ENCODE data around the gene RET. TPM values are rescaled to one million over a fixed set of nuclear protein-coding genes. Genes with fewer than 3 reads are reported as not detected.

The RET gene
- total RNA-seq, 3 donors from 2014 or later (not counting 1 experiment from before 2014, with no cell fraction given), result 0.16 TPM; not detected in 2

DNA sequence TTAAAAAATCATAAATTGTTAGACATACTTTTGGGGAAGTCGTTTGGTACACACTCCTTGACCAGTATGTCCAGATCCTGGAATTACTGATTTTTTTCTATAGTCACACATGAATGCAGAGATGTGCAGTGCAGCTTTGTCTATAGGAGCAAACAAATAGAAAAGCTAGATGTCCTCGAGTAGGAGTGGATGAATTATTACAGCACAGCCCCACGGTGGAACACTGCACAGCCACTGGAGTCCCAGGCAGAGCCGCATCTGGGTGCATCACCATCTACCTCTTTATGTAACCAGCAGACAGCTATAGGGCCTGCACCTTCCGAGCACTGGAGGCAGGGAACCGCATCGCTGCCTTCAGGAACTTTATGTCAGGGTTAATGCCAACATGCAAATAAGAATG lies 17.0 kb upstream of the RET start:
- H3K27me3 Mint-ChIP-seq (ENCODE audit: low read depth in 2 of 2), result peaks cover 10 to 13% of the 10 kb centered on the region in 2 donors
- H3K4me3 ChIP-seq (ENCODE audit: low read length), result no peak overlapping the region
- no peaks in the 10 kb centered on the region for H3K36me3 ChIP-seq (ENCODE audit: control insufficient read depth, insufficient read depth, low read length)
- no peaks in the 10 kb centered on the region for H3K4me1 Mint-ChIP-seq
- H3K27ac Mint-ChIP-seq, result no peak overlapping the region
- DNase-seq, result no peak
- no peak overlapping the region for H3K27ac ChIP-seq (ENCODE audit: low read length)
- H3K9me3 Mint-ChIP-seq, result no peaks in the 10 kb centered on the region
- ATAC-seq, result no peak
- WGBS (ENCODE audit: insufficient coverage), result 78% methylated on average over 7 of the region's 7 CpGs
- no peaks in the 10 kb centered on the region for H3K27me3 ChIP-seq (ENCODE audit: control insufficient read depth, insufficient read depth, low read length)
- H3K9me3 ChIP-seq (ENCODE audit: control insufficient read depth, insufficient read depth, low read length), result no peaks in the 10 kb centered on the region
- intact Hi-C loops (cut with micrococcal nuclease), result no loop called here
- no peak overlapping the region for H3K4me3 Mint-ChIP-seq
- no peaks in the 10 kb centered on the region for H3K4me1 ChIP-seq (ENCODE audit: control insufficient read depth, insufficient read depth, low read length)
- TF ChIP-seq, protein P1, sequence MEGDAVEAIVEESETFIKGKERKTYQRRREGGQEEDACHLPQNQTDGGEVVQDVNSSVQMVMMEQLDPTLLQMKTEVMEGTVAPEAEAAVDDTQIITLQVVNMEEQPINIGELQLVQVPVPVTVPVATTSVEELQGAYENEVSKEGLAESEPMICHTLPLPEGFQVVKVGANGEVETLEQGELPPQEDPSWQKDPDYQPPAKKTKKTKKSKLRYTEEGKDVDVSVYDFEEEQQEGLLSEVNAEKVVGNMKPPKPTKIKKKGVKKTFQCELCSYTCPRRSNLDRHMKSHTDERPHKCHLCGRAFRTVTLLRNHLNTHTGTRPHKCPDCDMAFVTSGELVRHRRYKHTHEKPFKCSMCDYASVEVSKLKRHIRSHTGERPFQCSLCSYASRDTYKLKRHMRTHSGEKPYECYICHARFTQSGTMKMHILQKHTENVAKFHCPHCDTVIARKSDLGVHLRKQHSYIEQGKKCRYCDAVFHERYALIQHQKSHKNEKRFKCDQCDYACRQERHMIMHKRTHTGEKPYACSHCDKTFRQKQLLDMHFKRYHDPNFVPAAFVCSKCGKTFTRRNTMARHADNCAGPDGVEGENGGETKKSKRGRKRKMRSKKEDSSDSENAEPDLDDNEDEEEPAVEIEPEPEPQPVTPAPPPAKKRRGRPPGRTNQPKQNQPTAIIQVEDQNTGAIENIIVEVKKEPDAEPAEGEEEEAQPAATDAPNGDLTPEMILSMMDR (IDR thresholded peaks at IDR 0.05), result no peak
- no peaks in the 10 kb centered on the region for H3K36me3 Mint-ChIP-seq

DNA sequence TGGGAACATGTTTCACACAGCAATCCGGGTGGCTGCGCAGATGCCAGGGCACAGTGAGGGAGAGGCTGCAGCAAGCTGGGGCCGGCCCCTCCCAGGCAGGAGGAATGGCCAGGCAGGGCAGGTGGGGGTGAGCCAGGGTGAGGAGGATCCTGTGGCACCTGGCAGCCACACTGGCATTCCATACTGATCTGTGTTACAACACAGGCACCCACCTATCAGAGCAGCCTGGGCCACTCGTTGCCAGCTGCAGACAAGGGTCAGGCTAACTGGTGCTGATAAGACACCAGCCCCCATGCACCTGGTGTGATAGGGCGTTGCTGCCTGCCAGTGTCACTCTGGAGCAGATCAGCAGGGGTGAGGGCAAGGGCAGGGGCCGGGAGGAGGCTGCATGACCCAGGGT lies 16.6 kb upstream of the RET start:
- DNase-seq (no peak), ATAC-seq (no peak)
- H3K9me3 ChIP-seq (ENCODE audit: control insufficient read depth, insufficient read depth, low read length), result no peaks in the 10 kb centered on the region
- H3K36me3 Mint-ChIP-seq, result no peaks in the 10 kb centered on the region
- H3K27ac ChIP-seq (ENCODE audit: low read length), result no peak overlapping the region
- TF ChIP-seq, protein P1 (IDR thresholded peaks at IDR 0.05), result no peak
- no peaks in the 10 kb centered on the region for H3K27me3 ChIP-seq (ENCODE audit: control insufficient read depth, insufficient read depth, low read length)
- 80% methylated on average over 6 of the region's 6 CpGs for WGBS (ENCODE audit: insufficient coverage)
- no peaks in the 10 kb centered on the region for H3K36me3 ChIP-seq (ENCODE audit: control insufficient read depth, insufficient read depth, low read length)
- H3K4me3 Mint-ChIP-seq, result no peak overlapping the region
- intact Hi-C loops (cut with micrococcal nuclease), result no loop called here
- no peaks in the 10 kb centered on the region for H3K4me1 ChIP-seq (ENCODE audit: control insufficient read depth, insufficient read depth, low read length)
- H3K27me3 Mint-ChIP-seq (ENCODE audit: low read depth in 2 of 2), result peaks cover 10 to 13% of the 10 kb centered on the region in 2 donors
- no peak overlapping the region for H3K27ac Mint-ChIP-seq
- H3K4me1 Mint-ChIP-seq, result no peaks in the 10 kb centered on the region
- H3K4me3 ChIP-seq (ENCODE audit: low read length), result no peak overlapping the region
- H3K9me3 Mint-ChIP-seq, result no peaks in the 10 kb centered on the region

DNA sequence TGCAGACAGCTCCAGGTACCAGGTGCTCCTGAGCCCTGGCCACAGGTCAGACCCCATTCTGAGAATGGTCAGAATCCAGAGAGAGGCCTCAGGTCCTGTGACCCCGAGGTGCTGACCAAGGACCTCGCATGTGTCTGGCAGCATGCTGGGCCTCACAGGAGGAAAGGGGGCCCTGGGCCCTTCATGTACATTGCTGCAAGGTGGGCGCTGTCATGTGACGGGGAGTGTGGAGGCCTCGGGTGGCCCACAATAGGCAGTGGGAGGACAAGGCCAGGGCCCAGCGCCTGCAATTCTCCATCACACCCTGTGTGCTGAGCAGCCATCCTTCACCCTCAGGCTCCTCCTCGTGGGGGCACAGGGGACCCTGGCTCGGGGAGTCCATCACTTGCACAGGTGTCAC lies 15.5 kb upstream of the RET start:
- no peaks in the 10 kb centered on the region for H3K4me1 ChIP-seq (ENCODE audit: control insufficient read depth, insufficient read depth, low read length)
- H3K9me3 Mint-ChIP-seq, result no peaks in the 10 kb centered on the region
- no peak overlapping the region for H3K4me3 Mint-ChIP-seq
- no peaks in the 10 kb centered on the region for H3K36me3 ChIP-seq (ENCODE audit: control insufficient read depth, insufficient read depth, low read length)
- peaks cover 10 to 13% of the 10 kb centered on the region in 2 donors for H3K27me3 Mint-ChIP-seq (ENCODE audit: low read depth in 2 of 2)
- no peaks in the 10 kb centered on the region for H3K27me3 ChIP-seq (ENCODE audit: control insufficient read depth, insufficient read depth, low read length)
- WGBS (ENCODE audit: insufficient coverage), result 86% methylated on average over 8 of the region's 8 CpGs
- no peak overlapping the region for H3K27ac ChIP-seq (ENCODE audit: low read length)
- H3K4me3 ChIP-seq (ENCODE audit: low read length), result no peak overlapping the region
- H3K4me1 Mint-ChIP-seq, result no peaks in the 10 kb centered on the region
- ATAC-seq, result no peak
- H3K36me3 Mint-ChIP-seq, result no peaks in the 10 kb centered on the region
- DNase-seq, result no peak
- TF ChIP-seq, protein P1 (IDR thresholded peaks at IDR 0.05), result no peak
- no peak overlapping the region for H3K27ac Mint-ChIP-seq
- intact Hi-C loops (cut with micrococcal nuclease), result no loop called here
- H3K9me3 ChIP-seq (ENCODE audit: control insufficient read depth, insufficient read depth, low read length), result no peaks in the 10 kb centered on the region

DNA sequence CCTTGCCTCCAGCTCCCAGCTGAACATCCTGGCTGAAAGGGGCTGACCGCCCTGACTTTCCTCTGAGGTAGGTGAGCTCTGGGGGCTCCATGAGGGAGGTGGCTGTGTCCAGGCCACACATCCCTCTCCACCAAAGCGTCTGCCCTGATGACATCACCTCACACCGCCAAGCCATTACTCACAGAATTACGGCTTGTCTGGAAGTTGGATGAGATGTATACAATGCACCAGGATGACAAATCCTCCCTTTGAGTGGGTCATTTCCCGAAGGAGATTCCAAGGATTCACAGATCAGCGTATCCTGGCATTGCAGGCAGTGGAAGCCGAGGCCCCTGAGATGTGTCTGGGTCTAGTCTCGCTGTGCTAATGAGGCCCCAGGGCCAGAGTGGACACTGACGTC lies 15.1 kb upstream of the RET start:
- no peak for DNase-seq
- Mint-ChIP-seq H3K4me3 (no peak overlapping the region), H3K27ac (no peak overlapping the region), H3K4me1 (no peaks in the 10 kb centered on the region), H3K9me3 (no peaks in the 10 kb centered on the region), H3K27me3 (ENCODE audit: low read depth in 2 of 2) (peaks cover 10 to 13% of the 10 kb centered on the region in 2 donors), H3K36me3 (no peaks in the 10 kb centered on the region)
- no peak overlapping the region for H3K4me3 ChIP-seq (ENCODE audit: low read length)
- intact Hi-C loops (cut with micrococcal nuclease), result no loop called here
- no peaks in the 10 kb centered on the region for H3K4me1 ChIP-seq (ENCODE audit: control insufficient read depth, insufficient read depth, low read length)
- H3K9me3 ChIP-seq (ENCODE audit: control insufficient read depth, insufficient read depth, low read length), result no peaks in the 10 kb centered on the region
- TF ChIP-seq, protein P1 (IDR thresholded peaks at IDR 0.05), result no peak
- H3K27ac ChIP-seq (ENCODE audit: low read length), result no peak overlapping the region
- H3K27me3 ChIP-seq (ENCODE audit: control insufficient read depth, insufficient read depth, low read length), result no peaks in the 10 kb centered on the region
- 82% methylated on average over 7 of the region's 9 CpGs for WGBS (ENCODE audit: insufficient coverage)
- no peaks in the 10 kb centered on the region for H3K36me3 ChIP-seq (ENCODE audit: control insufficient read depth, insufficient read depth, low read length)
- ATAC-seq, result no peak
